Measurements from ENCODE around the gene SEMA4G.

DNA sequence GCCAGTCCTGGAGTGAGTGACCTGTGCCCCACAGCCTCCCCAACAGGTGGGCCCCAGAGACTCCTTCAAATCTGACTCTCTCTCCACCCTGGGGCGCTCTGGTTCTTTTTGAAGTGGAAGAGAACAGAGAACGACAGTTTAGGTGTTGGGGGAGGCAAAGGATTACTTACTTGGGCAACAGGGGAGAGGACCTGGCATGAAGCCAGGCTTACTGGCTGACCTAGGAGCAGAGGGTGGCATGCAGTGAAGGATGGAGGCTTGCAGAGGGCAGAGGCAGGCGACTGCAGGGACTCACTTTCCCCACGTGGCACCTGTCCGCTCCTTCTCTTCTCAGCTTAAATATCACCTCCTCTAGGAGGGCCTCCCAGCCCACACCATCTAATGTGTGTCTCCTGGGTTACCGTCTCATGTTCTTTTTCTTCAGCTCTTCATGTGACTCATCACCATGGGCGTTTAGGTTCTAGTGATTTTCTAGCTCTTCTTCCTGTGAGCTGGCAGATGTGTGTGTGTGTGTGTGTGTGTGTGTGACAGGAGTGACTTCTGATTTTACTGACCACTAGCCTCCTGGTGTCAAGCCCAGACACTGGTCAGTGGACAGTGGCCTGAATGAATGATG lies 45.8 kb downstream of the SEMA4G start:
- TF ChIP-seq CTCF (conservative IDR thresholded peaks at IDR 0.05) (no peak), ZFX (IDR thresholded peaks at IDR 0.05) (no peak)

Measured in C4-2B (cell line).